ENCODE data around the gene RREB1.

RREB1 gene

DNA sequence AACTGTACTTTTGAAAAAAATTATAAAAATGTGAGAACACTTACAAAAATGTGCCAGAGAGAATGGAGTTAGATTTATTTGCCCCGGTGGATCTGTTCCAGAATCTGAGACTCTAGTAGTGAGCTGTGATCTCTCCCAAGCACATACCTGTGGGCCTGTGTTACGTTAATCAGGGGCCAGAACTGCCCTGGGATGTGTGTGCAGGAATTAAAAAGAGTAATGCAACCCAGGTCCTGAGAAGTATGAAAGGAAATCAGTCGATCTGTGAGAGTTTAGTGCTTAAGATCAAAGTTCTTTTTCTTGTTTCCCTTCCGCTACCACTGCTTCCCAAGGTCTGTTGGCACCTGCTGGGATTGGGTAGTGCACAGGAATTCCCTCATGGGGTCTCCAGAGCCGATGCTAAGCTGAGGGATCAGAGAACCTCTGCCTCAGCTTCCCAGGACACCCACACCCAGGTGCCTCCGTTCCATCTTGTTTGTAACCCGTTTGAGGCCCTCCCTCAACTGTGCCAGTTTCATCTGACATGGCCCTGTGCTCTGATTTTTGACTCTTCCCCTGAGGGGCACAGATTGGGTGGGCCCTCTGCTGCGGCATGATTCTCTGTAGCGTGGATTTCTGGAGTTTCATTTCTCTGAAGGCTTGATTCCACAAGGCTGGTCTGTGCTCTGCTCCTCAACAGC is 87.7 kb downstream of the RREB1 start:
- H3K36me3 ChIP-seq (ENCODE audit: control insufficient read depth, insufficient read depth, low read length) = no peaks in the 10 kb centered on the region
- no peak overlapping the region for H3K27ac ChIP-seq (ENCODE audit: low read length)
- no peak overlapping the region for H3K4me3 ChIP-seq (ENCODE audit: low read length)
- WGBS (ENCODE audit: insufficient coverage, insufficient read length) = no CpG with 5 or more reads among the region's 9 CpGs
- H3K9me3 ChIP-seq (ENCODE audit: control insufficient read depth, insufficient read depth, low read length) = no peaks in the 10 kb centered on the region
- no peak for DNase-seq (ENCODE audit: low read depth, low spot score)
- 0 out of 2 replicates have a peak, but pooled peaks cover 1% of the 10 kb centered on the region for H3K4me1 ChIP-seq (ENCODE audit: control insufficient read depth, insufficient read depth, low read length)
- no peaks in the 10 kb centered on the region for H3K27me3 ChIP-seq (ENCODE audit: control insufficient read depth, insufficient read depth, low read length)

GRCh38 chr6:7196019-7196402 is 88.2 kb downstream of the RREB1 start:
- 0 out of 2 replicates have a peak, but pooled peaks cover 1% of the 10 kb centered on the region for H3K4me1 ChIP-seq (ENCODE audit: control insufficient read depth, insufficient read depth, low read length)
- H3K27ac ChIP-seq (ENCODE audit: low read length) = no peak overlapping the region
- DNase-seq (ENCODE audit: low read depth, low spot score) = no peak
- H3K9me3 ChIP-seq (ENCODE audit: control insufficient read depth, insufficient read depth, low read length) = no peaks in the 10 kb centered on the region
- no CpG with 5 or more reads among the region's 7 CpGs for WGBS (ENCODE audit: insufficient coverage, insufficient read length)
- H3K36me3 ChIP-seq (ENCODE audit: control insufficient read depth, insufficient read depth, low read length) = no peaks in the 10 kb centered on the region
- H3K27me3 ChIP-seq (ENCODE audit: control insufficient read depth, insufficient read depth, low read length) = no peaks in the 10 kb centered on the region
- no peak overlapping the region for H3K4me3 ChIP-seq (ENCODE audit: low read length)

GRCh38 chr6:7196685-7197283 is 89.0 kb downstream of the RREB1 start:
- Histone ChIP-seq H3K36me3 (ENCODE audit: control insufficient read depth, insufficient read depth, low read length) (no peaks in the 10 kb centered on the region), H3K4me1 (ENCODE audit: control insufficient read depth, insufficient read depth, low read length) (0 out of 2 replicates have a peak, but pooled peaks cover 1% of the 10 kb centered on the region), H3K27ac (ENCODE audit: low read length) (no peak overlapping the region), H3K9me3 (ENCODE audit: control insufficient read depth, insufficient read depth, low read length) (no peaks in the 10 kb centered on the region), H3K27me3 (ENCODE audit: control insufficient read depth, insufficient read depth, low read length) (no peaks in the 10 kb centered on the region), H3K4me3 (ENCODE audit: low read length) (no peak overlapping the region)
- DNase-seq (ENCODE audit: low read depth, low spot score) = no peak
- no CpG with 5 or more reads among the region's 4 CpGs for WGBS (ENCODE audit: insufficient coverage, insufficient read length)

DNA sequence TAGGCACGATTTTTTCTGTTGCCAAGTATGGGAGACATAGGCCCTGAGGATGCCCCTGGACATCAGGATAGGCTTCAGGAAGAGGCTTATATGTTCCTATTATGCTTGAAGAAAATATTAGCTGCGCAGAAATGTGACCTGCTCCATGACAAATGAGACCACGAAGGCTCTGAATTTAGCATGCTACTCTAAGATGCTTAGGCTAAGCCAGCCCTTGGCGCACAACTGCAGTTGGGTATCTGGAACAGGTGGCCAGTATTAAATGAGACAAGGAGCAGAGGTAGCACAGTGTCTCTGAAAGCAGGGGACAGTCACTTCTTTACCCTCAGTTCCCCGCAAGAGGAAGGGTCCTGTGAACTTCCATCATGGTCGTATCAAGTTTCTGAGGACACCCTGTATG is 90.0 kb downstream of the RREB1 start:
- H3K36me3 ChIP-seq (ENCODE audit: control insufficient read depth, insufficient read depth, low read length) = no peaks in the 10 kb centered on the region
- no peaks in the 10 kb centered on the region for H3K9me3 ChIP-seq (ENCODE audit: control insufficient read depth, insufficient read depth, low read length)
- no peaks in the 10 kb centered on the region for H3K27me3 ChIP-seq (ENCODE audit: control insufficient read depth, insufficient read depth, low read length)
- 0 out of 2 replicates have a peak, but pooled peaks cover 1% of the 10 kb centered on the region for H3K4me1 ChIP-seq (ENCODE audit: control insufficient read depth, insufficient read depth, low read length)
- no CpG with 5 or more reads among the region's 6 CpGs for WGBS (ENCODE audit: insufficient coverage, insufficient read length)
- no peak overlapping the region for H3K27ac ChIP-seq (ENCODE audit: low read length)
- H3K4me3 ChIP-seq (ENCODE audit: low read length) = no peak overlapping the region
- no peak for DNase-seq (ENCODE audit: low read depth, low spot score)

DNA sequence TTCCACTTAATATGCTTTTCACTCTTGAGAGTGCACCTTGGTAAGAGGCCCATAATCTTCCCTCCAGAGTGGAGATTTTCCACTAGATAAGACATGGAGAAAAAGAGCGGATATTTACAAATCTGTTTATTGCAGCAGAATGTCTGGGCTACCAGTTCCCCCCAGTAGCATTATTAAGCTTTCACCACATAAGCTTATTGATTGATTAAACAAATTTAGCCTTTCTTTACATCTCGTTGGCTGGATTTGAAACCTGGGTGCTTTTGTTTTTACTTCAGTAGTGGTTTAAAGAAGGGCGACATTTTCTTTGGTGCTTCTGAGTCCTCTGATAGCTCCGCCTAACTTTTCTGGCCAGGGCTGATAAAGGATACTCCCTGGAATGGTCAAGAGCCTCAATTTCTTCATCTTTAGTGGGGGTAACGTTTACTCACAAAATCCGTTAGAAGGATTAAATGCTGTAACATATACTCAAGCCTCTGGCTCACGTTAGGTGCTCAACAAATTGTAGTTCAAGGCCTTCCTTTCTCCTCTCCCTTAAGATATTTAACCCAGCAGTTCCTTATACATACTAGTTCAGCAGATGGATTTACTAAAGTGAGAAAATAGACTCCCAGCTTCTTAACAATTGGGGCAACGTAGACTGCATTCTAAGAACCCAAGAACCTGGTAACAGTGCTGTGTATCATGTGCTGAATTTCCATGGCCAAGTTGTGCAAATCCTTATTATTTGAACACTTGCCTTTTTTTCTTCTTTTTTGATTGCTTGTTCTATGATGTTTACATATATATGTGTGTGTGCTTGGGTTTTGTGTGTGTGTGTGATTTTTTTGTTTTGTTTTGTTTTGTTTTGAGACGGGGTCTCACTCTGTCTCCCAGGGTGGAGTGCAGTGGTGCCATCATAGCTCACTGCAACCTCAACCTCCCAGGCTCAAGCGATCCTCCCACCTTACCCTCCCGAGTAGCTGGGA is 91.4 kb downstream of the RREB1 start:
- no peaks in the 10 kb centered on the region for H3K27me3 ChIP-seq (ENCODE audit: control insufficient read depth, insufficient read depth, low read length)
- H3K4me1 ChIP-seq (ENCODE audit: control insufficient read depth, insufficient read depth, low read length) = 0 out of 2 replicates have a peak, but pooled peaks cover 1% of the 10 kb centered on the region
- DNase-seq (ENCODE audit: low read depth, low spot score) = no peak
- WGBS (ENCODE audit: insufficient coverage, insufficient read length) = no CpG with 5 or more reads among the region's 11 CpGs
- no peaks in the 10 kb centered on the region for H3K9me3 ChIP-seq (ENCODE audit: control insufficient read depth, insufficient read depth, low read length)
- no peaks in the 10 kb centered on the region for H3K36me3 ChIP-seq (ENCODE audit: control insufficient read depth, insufficient read depth, low read length)
- H3K27ac ChIP-seq (ENCODE audit: low read length) = no peak overlapping the region
- H3K4me3 ChIP-seq (ENCODE audit: low read length) = no peak overlapping the region

DNA sequence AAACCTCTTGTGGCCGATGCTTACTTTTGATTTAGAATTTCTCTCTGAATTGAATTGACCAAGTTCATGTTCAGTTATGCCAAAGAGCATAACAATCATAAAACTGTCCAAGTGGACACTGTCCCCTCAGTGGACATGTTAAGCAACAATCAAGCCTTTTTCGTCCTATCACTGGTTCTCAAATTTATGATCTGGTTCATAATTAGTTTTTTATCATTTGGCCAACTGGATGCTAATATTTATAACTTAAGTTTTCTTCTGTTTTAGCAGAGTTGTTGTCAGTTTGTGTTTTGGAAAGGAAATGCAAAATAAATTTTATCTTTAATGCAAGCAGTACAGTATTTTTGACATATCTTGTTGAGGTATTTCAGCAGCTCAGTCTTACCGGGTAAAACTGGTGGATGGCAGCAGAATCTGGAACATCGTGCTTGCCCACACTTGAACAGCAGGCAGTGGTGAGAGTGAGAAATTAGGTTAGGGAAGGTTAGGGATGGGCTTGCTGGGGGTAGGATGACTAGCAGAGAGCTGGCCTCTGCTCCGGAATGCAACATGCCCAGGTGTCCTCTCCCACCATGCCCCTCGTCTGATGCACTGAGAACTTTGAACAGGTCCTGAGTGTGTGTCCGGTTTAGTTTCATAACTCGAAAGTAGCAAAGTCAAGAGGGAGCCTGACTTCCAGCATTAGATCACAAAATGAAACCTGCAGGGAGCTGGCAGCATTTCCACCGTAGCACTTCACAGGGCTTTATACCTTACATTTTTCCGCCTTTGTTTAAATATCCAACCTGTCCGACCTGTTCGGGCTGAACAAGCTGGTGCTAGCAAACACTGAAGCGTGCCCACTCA is 93.1 kb downstream of the RREB1 start:
- no CpG with 5 or more reads among the region's 13 CpGs for WGBS (ENCODE audit: insufficient coverage, insufficient read length)
- no peak for DNase-seq (ENCODE audit: low read depth, low spot score)
- H3K4me1 ChIP-seq (ENCODE audit: control insufficient read depth, insufficient read depth, low read length) = 0 out of 2 replicates have a peak, but pooled peaks cover under 1% of the 10 kb centered on the region
- H3K27me3 ChIP-seq (ENCODE audit: control insufficient read depth, insufficient read depth, low read length) = no peaks in the 10 kb centered on the region
- H3K4me3 ChIP-seq (ENCODE audit: low read length) = no peak overlapping the region
- H3K27ac ChIP-seq (ENCODE audit: low read length) = no peak overlapping the region
- H3K9me3 ChIP-seq (ENCODE audit: control insufficient read depth, insufficient read depth, low read length) = no peaks in the 10 kb centered on the region
- no peaks in the 10 kb centered on the region for H3K36me3 ChIP-seq (ENCODE audit: control insufficient read depth, insufficient read depth, low read length)

- Histone ChIP-seq H3K36me3 (ENCODE audit: control insufficient read depth, insufficient read depth, low read length) (no peaks in the 10 kb centered on the region), H3K9me3 (ENCODE audit: control insufficient read depth, insufficient read depth, low read length) (no peaks in the 10 kb centered on the region), H3K27ac (ENCODE audit: low read length) (no peak overlapping the region), H3K4me1 (ENCODE audit: control insufficient read depth, insufficient read depth, low read length) (no peaks in the 10 kb centered on the region), H3K27me3 (ENCODE audit: control insufficient read depth, insufficient read depth, low read length) (no peaks in the 10 kb centered on the region), H3K4me3 (ENCODE audit: low read length) (no peak overlapping the region)
- WGBS (ENCODE audit: insufficient coverage, insufficient read length) = no CpG with 5 or more reads among the region's 2 CpGs
- no peak for DNase-seq (ENCODE audit: low read depth, low spot score)
Observed at GRCh38 chr6:7201444-7201731, 93.6 kb downstream of the RREB1 start.

GRCh38 chr6:7201732-7202541 is 94.2 kb downstream of the RREB1 start:
- no peaks in the 10 kb centered on the region for H3K9me3 ChIP-seq (ENCODE audit: control insufficient read depth, insufficient read depth, low read length)
- H3K27ac ChIP-seq (ENCODE audit: low read length) = no peak overlapping the region
- H3K27me3 ChIP-seq (ENCODE audit: control insufficient read depth, insufficient read depth, low read length) = no peaks in the 10 kb centered on the region
- no peak for DNase-seq (ENCODE audit: low read depth, low spot score)
- no peak overlapping the region for H3K4me3 ChIP-seq (ENCODE audit: low read length)
- WGBS (ENCODE audit: insufficient coverage, insufficient read length) = no CpG with 5 or more reads among the region's 16 CpGs
- no peaks in the 10 kb centered on the region for H3K4me1 ChIP-seq (ENCODE audit: control insufficient read depth, insufficient read depth, low read length)
- no peaks in the 10 kb centered on the region for H3K36me3 ChIP-seq (ENCODE audit: control insufficient read depth, insufficient read depth, low read length)

- DNase-seq (ENCODE audit: low read depth, low spot score) = no peak
- H3K27me3 ChIP-seq (ENCODE audit: control insufficient read depth, insufficient read depth, low read length) = no peaks in the 10 kb centered on the region
- H3K9me3 ChIP-seq (ENCODE audit: control insufficient read depth, insufficient read depth, low read length) = no peaks in the 10 kb centered on the region
- no peaks in the 10 kb centered on the region for H3K36me3 ChIP-seq (ENCODE audit: control insufficient read depth, insufficient read depth, low read length)
- H3K4me1 ChIP-seq (ENCODE audit: control insufficient read depth, insufficient read depth, low read length) = no peaks in the 10 kb centered on the region
- no peak overlapping the region for H3K27ac ChIP-seq (ENCODE audit: low read length)
- no peak overlapping the region for H3K4me3 ChIP-seq (ENCODE audit: low read length)
Observed at GRCh38 chr6:7202950-7203349, 95.2 kb downstream of the RREB1 start.
